ENCODE results near the gene CDK6. TPM values are rescaled to one million over a fixed set of nuclear protein-coding genes. Genes with fewer than 3 reads are reported as not detected.

The CDK6 gene
- total and polyA plus RNA-seq, 4 donors, result 3.3 to 35.0 (median 12.0) TPM

DNA sequence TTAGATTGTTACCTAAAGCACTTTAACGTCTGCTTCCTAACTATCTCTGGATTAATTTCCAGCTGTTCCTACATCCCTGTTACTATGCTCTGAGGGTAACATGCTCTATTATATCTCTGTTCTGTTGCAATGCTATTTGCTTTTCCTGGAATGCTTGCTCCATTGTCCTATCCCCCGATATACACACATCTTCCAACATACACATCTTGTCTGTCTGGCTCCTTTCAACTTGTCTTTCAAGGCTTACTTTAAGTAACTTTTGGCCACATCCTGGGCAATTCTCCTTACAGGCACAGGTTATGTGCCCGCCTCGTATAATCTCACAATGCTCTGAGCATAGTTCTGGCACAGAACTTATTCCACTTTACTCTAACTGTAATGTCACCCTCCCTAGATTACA lies 96.2 kb downstream of the CDK6 start:
- 85% methylated on average over 4 of the region's 4 CpGs for WGBS
- no peak overlapping the region for H3K27ac ChIP-seq (ENCODE audit: low read depth in 1 of 2, low read length in 2 of 2)
- no peaks in the 10 kb centered on the region for H3K27me3 ChIP-seq (ENCODE audit: control insufficient read depth in 4 of 4, insufficient read depth in 4 of 4, low read length in 3 of 4)
- H3K36me3 ChIP-seq (ENCODE audit: control insufficient read depth in 4 of 4, insufficient read depth in 3 of 4, low read depth in 1 of 4, low read length in 3 of 4), result no peaks in the 10 kb centered on the region
- no peak for TF ChIP-seq FOXA1 (IDR thresholded peaks at IDR 0.05)
- TF ChIP-seq MAX (IDR thresholded peaks at IDR 0.05), result no peak
- no peak for TF ChIP-seq REST (IDR thresholded peaks at IDR 0.05)
- TF ChIP-seq NR2F2 (IDR thresholded peaks at IDR 0.05), result no peak
- TF ChIP-seq RAD21 (IDR thresholded peaks at IDR 0.05), result no peak
- TF ChIP-seq GABPA (IDR thresholded peaks at IDR 0.05 in 1 of 2, conservative IDR thresholded peaks at IDR 0.05 in 1 of 2), result no peak
- TF ChIP-seq HNF4A (conservative IDR thresholded peaks at IDR 0.05), result no peak
- TF ChIP-seq ZBTB33 (IDR thresholded peaks at IDR 0.05), result no peak
- no peak for TF ChIP-seq EGR1 (IDR thresholded peaks at IDR 0.05; ENCODE audit: low read depth in 2 of 2)
- TF ChIP-seq YY1 (IDR thresholded peaks at IDR 0.05), result no peak
- TF ChIP-seq HNF4G (IDR thresholded peaks at IDR 0.05), result no peak
- TF ChIP-seq, protein P1, sequence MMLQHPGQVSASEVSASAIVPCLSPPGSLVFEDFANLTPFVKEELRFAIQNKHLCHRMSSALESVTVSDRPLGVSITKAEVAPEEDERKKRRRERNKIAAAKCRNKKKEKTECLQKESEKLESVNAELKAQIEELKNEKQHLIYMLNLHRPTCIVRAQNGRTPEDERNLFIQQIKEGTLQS (IDR thresholded peaks at IDR 0.05), result no peak
- no peak for TF ChIP-seq JUND (IDR thresholded peaks at IDR 0.05)
- TF ChIP-seq SP1 (IDR thresholded peaks at IDR 0.05), result no peak
- TF ChIP-seq FOXA2 (IDR thresholded peaks at IDR 0.05), result no peak
- TF ChIP-seq TAF1 (conservative IDR thresholded peaks at IDR 0.05), result no peak
- no peak for TF ChIP-seq RXRA (IDR thresholded peaks at IDR 0.05)
- no peak for TF ChIP-seq CTCF (IDR thresholded peaks at IDR 0.05; ENCODE audit: low read depth, low read length, missing input control)
- H3K9me3 ChIP-seq (ENCODE audit: control insufficient read depth in 4 of 4, low read length in 3 of 4), result no peaks in the 10 kb centered on the region
- DNase-seq (ENCODE audit: low spot score), result no peak
- H3K9ac ChIP-seq (ENCODE audit: low read depth in 1 of 2, low read length in 2 of 2), result no peak overlapping the region
- H3K4me3 ChIP-seq (ENCODE audit: low read depth in 1 of 3, low read length in 3 of 3), result no peak overlapping the region
- H3K4me1 ChIP-seq (ENCODE audit: control insufficient read depth in 4 of 4, insufficient read depth in 4 of 4, low read length in 3 of 4), result peaks cover 0 to 5% (median 2%) of the 10 kb centered on the region in 4 donors

Measured in liver (tissue), 9 donors.